Measurements from ENCODE around the gene RNF8. TPM values are rescaled to one million over a fixed set of nuclear protein-coding genes. Genes with fewer than 3 reads are reported as not detected.
"Not testable (repeated sequence)": the region's sequence is repeated elsewhere in the genome, so short reads cannot be mapped to it uniquely, and the experiment has no call there.

The RNF8 gene
- polyA plus RNA-seq, 4 donors = 25.9 to 28.8 (median 27.8) TPM

DNA sequence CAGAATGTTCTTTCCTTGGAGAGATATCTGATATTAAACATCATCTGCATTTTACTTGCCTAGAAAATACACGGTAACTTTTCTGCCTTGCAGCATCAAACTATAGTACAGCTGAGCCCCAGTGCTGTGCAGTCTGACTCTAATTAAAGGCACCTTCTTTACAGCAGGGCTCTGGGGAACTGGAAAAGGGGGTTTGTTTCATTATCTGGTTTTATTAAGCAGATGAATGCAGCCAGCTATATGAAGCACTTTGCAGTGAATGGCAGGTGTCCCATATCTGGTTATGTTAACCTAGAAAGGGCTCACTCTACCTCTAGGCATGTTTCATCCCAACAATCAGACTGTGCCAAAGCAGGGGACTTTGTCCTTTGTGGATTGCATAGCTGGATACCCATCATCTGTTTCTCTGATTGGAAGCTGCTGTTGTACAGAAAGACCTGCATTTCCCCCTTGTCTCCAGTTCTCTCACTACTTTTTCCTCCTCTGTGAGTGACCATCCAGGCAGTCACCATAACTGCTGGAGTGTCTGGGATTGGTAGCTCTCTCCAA is 39.7 kb downstream of the RNF8 start:
- DNase-seq (ENCODE audit: low read depth in 4 of 4, low spot score in 3 of 4) = no peak

DNA sequence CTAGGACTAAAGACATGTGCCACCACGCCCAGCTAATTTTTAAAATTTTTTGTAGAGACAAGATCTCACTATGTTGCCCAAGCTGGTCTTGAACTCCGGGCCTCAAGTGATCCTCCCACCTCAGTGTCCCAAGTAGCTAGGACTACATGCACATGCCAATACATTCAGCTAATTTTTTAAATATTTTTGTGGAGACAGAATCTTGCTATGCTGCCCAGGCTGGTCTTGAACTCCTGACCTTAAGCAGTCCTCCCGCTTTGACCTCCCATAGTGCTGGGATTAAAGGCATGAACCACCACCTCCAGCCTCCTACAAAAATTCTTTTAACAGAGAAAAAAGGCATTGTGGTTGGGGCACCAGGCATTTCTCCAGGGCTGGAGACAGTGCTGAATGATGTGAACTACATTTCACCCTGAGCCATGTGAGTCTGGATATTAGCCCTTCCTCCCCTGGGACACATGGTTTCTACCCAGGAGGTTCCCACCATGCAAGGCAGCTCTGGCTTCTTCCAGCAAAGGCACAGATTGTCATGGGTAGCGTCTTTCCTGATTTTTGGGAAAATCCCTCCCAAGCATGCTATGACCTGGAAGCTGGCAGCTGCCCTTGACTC is 42.9 kb downstream of the RNF8 start:
- no peak for DNase-seq (ENCODE audit: low read depth in 4 of 4, low spot score in 3 of 4)

DNA sequence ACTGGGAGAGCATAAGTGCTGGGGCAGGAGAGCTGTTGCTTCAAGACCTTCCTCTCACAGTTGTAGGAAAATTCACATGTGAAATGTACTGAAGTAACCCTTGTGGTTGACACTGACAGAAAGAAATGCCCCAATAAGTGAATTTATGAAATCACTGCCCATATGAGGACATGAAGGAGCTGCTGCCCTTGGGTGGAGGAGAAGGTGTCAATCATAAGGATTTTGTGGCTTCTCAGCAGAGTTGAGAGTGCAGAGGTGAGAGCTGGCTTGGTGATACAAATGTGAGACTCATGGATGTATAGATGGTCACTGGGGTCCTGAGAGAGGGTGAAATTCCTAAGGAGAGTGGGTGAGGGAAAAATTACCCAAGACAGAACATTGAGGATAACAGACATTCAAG is 45.3 kb downstream of the RNF8 start:
- no peak for DNase-seq (ENCODE audit: low read depth in 4 of 4, low spot score in 3 of 4)

DNA sequence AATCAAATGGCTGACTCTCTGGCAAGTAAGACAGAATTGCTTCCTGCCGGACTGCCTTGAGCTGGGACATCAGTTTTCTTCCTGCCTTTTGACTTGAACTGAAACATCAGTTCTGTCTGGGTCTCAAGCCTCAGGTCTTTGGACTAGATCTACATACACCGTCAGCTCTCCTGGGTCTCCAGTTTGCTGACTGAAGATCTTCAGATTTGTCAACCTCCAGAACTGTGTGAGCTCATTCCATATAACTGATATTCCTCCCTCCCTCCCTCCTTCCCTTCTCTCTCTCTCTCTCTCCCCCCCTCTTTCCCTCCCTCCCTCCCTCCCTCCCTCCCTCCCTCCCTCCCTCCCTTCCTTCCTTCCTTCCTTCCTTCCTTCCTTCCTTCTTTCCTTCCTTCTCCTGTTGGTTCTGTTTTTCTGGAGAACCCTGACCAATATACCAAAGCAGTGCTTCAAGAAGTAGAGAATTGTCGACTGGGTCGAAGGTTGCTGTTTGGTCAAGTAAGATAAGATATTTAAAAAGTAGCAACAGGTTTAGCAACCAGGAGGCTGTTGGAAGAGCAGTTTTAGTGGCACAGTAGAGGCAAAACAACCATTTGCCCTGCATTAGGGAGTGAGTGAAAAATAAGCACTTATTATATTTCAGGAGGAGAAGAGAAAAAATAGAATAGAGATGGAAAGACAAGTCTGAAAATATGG is 46.2 kb downstream of the RNF8 start:
- no peak for DNase-seq (ENCODE audit: low read depth in 4 of 4, low spot score in 3 of 4)

DNA sequence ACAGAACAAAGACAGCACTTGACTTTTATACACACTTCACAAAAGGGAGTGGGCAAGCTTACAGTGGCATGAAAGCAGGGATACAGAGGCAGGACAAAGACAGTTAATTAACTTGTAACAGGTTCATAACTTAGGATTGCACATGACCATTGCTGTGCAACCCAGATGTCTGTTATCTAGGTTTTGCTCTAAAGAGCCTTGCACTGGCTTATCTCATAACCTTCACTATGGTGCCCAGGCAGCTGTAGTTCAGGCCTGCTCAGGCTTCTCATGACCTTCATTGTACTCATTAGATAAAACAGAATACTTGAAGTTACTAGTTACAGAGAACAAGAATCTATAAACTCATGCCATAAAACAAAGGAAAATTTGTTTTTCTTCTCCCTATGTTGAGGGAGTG is 47.9 kb downstream of the RNF8 start:
- not testable (repeated sequence) for DNase-seq (ENCODE audit: low read depth in 4 of 4, low spot score in 3 of 4)

DNA sequence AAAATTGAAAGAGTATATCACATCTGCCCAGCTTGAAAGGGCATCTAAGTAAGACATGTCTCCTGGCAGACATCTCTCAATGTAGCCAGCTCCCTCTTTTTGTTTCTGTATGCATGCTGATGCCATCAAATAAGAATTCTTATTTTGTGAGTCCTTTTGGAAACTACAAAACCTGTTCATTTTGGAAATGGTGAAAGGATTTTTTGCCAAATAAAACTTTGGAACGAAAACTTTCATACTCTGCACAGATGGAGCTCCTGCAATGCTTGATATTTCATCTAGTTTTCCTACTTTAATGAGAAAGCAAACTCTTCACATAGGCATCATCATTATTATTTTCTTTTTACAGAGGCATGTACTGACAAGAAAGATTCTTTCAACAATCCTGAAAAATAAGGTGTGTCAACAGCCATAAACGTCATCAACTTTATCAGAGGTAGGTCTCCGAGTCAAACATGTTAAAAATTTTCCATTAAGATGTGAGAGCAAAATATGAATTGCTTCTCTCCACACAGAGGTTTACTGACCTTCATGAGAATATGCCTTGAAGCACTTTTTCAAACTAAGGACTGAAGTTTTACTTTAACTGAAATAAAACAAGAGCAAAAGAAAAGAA is 53.1 kb downstream of the RNF8 start:
- no peak for DNase-seq (ENCODE audit: low read depth in 4 of 4, low spot score in 3 of 4)

DNA sequence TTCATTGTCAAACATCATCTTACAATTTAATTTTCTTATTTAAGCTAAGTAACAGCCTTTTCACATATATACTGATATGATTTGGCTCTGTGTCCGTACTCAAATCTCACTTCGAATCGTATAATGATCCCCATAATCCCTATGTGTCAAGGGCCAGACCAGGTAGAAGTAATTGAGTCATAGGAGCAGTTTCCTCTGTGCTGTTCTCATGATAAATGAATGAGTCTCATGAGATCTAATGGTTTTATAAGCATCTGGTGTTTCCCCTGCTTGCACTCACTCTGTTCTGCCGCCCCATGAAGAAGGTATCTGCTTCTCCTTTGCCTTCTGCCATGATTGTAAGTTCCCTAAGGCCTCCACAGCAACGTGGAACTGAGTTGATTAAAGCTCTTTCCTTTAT is 54.2 kb downstream of the RNF8 start:
- no peak for DNase-seq (ENCODE audit: low read depth in 4 of 4, low spot score in 3 of 4)

DNA sequence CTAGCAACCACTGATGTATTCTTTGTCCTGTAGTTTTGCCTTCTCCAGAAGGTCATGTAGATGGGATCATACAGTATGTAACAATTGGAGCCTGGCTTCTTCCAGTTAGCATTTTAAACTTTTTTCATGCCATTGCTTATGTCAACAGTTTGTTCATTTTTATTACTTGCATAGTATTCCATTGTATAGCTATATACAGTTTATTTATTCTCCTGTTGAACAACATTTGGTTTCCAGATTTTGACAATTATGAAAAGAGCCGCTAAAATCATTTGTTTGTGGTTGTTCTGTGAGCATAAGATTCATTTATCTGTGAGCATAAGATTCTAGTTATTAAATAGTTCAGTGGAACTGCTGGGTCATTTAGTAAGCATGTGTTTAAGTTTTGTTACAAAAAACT is 55.7 kb downstream of the RNF8 start:
- no peak for DNase-seq (ENCODE audit: low read depth in 4 of 4, low spot score in 3 of 4)

DNA sequence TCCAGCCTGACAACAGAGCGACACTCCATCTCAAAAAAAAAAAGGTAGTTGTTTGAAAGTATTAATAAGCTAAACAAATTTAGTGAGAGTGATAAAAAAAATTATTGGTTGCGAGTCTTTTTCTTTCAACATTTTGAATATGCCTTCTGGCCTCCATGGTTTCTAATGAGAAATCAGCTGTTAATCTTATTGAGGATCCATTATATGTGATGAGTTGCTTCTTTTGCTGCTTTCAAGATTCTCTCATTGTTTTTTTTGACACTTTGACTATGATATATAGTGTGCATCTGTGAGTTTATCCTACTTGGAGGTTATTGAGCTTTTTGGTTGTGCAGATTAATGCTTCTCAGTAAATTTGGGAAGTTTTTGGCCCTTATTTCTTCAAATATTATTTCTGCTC is 63.6 kb downstream of the RNF8 start:
- no peak for DNase-seq (ENCODE audit: low read depth in 4 of 4, low spot score in 3 of 4)

DNA sequence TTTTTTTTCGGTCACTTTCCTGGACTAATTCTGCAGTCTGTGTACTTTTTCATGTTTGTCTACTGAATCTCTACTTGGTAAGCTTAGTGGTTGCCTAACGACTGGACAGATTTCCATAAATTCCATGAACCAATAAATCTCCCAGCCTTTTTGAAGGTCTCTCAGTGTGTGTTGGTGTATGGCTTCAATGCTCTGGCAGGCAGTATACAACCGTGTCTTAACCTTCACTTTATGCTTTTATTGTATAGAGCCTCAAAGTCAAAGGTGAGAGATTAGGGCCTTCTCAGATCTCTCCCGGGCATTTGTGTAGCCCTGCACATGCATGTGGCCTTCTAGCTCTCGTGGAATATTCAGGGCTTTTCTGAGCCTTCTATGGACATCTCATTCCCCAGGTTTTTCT is 64.9 kb downstream of the RNF8 start:
- no peak for DNase-seq (ENCODE audit: low read depth in 4 of 4, low spot score in 3 of 4)

DNA sequence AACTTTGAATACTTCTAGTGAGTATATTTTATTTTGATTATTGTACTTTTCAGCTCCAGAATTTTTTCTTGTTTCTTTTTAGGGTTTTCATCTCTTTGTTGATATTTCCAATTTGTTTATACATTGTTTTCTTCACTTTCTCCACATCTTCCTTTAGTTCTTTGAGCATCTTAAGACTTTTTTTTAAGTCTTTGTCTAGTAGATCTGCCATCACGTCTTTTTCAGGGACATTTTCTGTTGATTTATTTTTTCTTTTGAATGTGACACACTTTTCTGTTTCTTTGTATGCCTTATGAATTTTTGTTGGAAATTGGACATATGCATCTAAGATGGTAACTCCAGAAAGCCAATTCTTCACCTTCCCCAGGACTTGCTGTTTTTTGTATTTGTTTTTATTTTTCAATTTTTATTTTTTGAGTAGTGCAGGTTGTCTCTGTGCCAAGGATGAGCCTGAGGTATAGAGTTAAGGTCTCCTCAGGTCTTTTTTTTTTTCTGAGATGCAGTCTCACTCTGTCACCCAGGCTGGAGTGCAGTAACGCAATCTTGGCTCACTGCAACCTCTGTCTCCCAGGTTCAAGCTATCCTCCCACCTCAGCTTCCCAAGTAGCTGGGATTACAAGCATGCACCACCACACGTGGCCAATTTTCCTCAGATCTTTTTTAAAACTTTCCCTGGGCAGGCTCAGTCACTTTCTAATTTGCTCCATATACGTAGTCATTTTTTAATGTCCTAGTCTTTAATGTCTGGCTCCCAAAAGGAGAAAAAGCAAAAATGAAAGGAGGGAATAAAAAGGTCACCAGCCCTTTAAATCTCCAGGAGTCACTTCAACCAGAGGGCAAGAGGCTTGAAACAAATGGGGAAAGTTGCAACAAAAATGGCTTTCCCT is 72.5 kb downstream of the RNF8 start:
- no peak for DNase-seq (ENCODE audit: low read depth in 4 of 4, low spot score in 3 of 4)

DNA sequence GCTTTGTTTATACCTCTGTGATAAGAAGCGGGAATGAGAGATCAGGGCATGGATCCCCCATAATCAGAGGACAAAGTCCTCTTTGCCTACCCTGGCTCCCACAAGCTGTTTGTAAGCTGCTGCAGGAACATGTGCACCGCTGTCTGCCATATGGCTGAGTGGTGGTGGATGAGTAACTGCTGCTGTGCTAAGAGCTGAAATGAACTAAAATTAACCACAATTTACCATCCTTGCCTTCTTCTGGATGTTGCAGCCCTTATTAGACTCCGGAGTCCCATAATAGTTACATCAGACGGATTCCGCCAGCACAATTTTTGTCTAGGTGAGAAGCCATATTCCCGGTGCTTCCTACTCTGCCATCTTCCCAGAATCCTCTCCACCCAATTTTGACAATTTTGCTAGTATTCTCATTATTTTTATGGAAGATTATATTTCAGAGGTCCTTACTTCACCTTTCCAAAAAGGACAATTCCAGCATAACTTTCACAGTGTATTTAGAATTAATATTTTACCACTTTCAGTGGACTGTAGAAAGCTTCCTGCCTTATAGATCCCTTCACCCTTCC is 73.2 kb downstream of the RNF8 start:
- DNase-seq (ENCODE audit: low read depth in 4 of 4, low spot score in 3 of 4) = no peak

DNA sequence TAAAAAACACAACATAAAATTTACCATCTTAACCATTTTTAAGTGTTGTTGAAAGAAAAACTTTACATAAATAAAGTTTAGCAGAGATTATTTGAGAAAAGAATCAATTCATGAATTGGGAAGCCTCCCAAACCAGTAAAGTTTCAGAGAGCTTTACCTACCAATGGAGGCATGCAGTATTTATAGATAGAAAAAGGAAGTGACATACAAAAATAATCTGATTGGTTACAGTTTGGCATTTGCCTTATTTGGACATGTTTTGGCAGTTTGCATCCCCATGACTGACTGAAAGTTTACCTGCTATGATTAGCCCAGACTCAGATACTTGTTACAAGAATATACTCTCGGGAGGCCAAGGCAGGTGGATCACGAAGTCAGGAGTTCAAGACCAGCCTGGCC is 75.6 kb downstream of the RNF8 start:
- no peak for DNase-seq (ENCODE audit: low read depth in 4 of 4, low spot score in 3 of 4)

DNA sequence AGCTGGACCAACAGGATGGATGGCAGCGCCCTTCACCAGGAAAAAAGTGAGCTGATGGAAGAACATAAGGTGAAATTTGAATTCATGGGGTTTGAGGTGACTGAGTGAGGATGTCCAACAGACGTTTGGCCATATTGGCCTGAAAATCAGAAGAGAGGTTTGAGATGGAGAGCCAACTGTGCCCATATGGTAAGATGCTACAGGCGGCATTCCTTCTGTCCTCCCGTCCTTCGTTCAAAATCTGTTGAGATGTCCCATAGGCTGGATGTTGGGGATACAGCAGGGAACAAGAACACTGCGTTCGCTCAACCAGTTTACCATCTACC is 78.8 kb downstream of the RNF8 start:
- DNase-seq (ENCODE audit: low read depth in 4 of 4, low spot score in 3 of 4) = no peak

DNA sequence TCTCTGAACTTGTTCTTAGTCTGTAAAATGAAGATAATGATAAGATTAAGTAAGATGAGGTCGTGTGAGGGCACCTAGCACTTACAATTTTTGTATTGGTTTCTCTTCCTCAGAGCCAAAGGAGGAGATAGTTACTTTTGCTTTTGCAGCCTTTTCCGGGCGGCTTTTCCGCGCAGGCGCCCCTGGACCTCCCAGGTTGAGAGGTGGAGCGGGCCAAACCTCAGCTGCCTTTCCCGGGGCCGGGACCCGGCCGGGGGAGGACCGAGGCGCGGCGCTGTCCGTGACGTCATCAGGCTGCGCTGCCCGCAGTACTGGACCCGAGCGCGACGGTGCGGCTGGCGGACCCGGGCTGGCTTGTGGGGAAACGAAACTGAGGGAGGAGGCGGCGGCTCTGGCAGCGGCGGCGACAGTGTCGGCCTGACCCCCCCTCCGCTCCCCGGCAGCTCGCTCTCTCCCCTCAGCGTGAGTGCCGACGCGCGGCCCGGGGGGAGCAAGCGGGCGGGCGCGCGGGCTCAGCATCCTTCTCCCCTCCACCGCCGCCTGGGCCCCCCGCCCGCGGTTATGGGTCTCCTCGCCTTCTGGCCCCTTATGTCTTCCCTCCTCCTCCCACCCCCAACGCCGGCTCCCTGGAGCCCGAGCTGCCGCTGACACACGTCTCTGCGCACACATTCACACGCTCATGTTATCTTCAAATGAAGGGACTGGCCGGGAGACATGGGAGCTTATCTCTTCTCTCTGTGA is 79.3 kb downstream of the RNF8 start, which contains the start of gene CMTR1:
Gene CMTR1, plus strand, starts transcription at position 306 of the 741 bp plus-strand sequence. CDS start 2,409 bp downstream, outside the sequence.
- peak; percentile 77 to 84 (median 78) for DNase-seq (ENCODE audit: low read depth in 4 of 4, low spot score in 3 of 4)

DNA sequence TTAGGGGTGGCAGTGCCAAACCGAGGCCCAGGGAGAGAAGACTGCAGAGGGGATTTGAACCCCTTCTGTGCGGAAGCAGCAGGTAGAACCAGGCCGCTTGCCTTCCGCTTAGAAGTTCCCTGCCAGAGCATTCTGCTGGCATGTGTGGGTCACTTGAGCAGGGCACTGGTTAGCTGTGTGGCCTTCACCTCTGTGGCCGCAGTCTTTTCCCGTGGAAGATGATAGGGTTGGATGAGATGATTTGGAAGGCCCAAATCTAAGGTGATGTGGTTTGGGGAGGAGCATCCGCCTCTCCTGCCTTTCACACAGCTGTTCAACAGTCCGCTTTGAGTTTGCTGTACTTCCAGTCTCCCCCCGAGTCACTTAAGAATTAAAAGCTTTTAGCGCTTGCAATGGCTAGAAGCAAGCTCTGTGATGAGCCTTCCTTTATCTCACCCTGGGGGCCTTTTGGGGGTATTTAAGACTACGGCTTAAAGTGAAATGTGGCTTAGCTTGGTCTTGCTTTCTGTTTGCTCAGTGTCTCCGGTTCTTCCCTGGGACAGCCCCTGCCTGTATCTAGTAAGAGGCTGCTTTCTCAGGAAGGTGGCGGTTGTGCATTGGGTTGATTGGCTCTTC is 80.0 kb downstream of the RNF8 start:
- peak in 1 of 4 donors; percentile 12 for DNase-seq (ENCODE audit: low read depth in 4 of 4, low spot score in 3 of 4)

DNA sequence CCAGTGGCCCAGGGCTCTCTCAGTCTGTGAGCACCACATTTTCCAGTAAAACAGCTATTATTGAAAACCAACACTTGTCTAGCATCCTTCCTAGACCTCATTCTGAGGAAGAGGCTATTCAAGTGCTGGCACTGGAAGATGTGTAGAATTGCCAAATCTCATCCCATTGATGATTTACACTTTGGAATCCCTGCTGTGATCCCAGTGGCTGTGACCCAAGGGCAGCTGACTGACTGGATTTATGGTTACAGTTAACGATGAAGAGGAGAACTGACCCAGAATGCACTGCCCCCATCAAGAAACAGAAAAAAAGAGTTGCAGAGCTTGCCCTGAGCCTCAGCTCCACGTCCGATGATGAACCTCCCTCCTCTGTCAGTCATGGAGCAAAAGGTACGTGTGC is 81.6 kb downstream of the RNF8 start:
- DNase-seq (ENCODE audit: low read depth in 4 of 4, low spot score in 3 of 4) = no peak

DNA sequence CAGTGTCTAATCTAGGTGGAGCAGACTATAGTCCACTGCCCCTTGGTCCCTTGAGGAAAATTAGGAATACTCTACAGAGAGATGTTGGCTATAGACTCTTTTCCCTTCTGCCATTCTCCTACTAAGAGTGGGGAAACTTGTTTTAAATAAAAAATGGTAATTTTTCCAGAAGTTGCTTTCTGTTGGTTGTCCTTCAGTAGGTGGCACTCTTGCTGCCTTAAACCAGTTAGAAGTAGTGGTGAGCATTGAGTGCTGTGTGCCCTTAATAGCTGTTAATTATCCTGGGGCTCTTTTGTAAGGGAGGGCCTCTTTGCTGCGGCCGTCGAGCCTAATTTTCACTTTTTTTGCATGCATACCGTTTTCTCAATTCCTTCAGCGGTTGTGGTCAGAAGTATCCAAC is 82.0 kb downstream of the RNF8 start:
- DNase-seq (ENCODE audit: low read depth in 4 of 4, low spot score in 3 of 4) = no peak

DNA sequence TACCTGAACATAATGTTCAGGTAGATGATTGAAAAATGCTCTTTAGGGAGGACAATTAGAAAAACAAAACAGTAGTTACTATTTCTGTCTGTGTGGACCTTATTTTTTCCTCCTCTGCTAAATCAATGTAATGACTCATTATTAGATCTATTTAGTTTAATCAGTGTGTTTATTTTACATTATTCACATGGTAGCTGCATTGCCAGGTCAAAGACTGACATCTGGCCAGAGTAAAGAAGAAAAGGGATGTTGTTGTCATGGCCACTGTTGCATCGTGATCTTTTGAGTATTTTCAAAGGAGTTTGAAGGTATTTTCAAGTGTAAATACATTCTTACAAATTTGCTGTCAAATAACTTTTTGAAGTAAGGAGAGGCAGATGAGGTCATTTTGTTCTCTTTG is 85.1 kb downstream of the RNF8 start:
- no peak for DNase-seq (ENCODE audit: low read depth in 4 of 4, low spot score in 3 of 4)

DNA sequence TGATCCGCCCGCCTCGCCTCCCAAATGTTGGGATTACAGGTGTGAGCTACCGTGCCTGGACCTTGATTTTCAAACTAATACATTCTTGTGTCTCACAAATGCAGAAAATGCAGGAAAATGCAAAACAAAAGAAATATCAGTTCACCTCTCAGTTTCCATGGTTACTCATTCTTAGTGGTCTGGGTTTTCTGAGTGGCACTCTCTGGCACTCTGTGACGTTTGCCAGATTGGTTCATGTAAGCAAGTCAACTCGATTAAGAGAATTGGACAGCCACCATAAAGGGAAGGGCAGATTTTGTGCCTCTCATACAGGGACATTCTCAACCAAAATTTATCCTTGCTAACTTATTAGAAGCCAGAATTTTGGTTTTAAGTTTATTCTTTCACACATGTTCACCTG is 87.9 kb downstream of the RNF8 start:
- DNase-seq (ENCODE audit: low read depth in 4 of 4, low spot score in 3 of 4) = no peak

Data from right renal pelvis (tissue), 4 donors.